IMR-90 (cell line): ENCODE data around the gene EFCAB8. TPM values are rescaled to one million over a fixed set of nuclear protein-coding genes. Genes with fewer than 3 reads are reported as not detected.

Experiments used
- ATAC-seq: fragments of 200-7000 bp; cut with Tn5 transposase; 2 replicates; pipeline ENCODE4 v1.9.1; 2020; ENCODE audit warnings: low read depth, mild to moderate bottlenecking, moderate library complexity
- BruUV-seq: library from RNA; stranded (reverse); fragments of 400-500 nt; replicated peaks from 2 replicates; lab custom pipeline; 2021; lab: Mats Ljungman, UMichigan
- CTCF ChIA-PET: fragments of 300-600 bp; formaldehyde crosslinking; extraction: SDS; loops from one replicate; lab custom pipeline; 2021; ENCODE audit warnings: antibody characterized with exemption; lab: Yijun Ruan, JAX
- POLR2A ChIA-PET: fragments of 300-600 bp; sonication (Branson Sonifier 250); formaldehyde crosslinking; loops from one replicate; lab custom pipeline; 2022; ENCODE audit warnings: antibody characterized with exemption; ENCODE audit not compliant: unreplicated experiment; lab: Charles Lee
- DNase-seq: peaks from one replicate; pipeline ENCODE4 v3.0.0; 2013
- H2AFZ ChIP-seq: replicated peaks from 2 replicates; pipeline ENCODE3; 2013; ENCODE audit warnings: low read length, mild to moderate bottlenecking; ENCODE audit not compliant: poor library complexity
- H2AK5ac ChIP-seq: 2 replicates; pipeline ENCODE4 v1.6.1; 2013; ENCODE audit warnings: low read depth, low read length, inconsistent platforms
- H2AK9ac ChIP-seq: replicated peaks from 2 replicates; pipeline ENCODE3; 2013; ENCODE audit warnings: mild to moderate bottlenecking, low read depth, low read length, moderate library complexity; ENCODE audit not compliant: poor library complexity
- H2BK120ac ChIP-seq: 2 replicates; pipeline ENCODE4 v1.6.1; 2013; ENCODE audit warnings: low read depth, low read length, inconsistent platforms
- H2BK15ac ChIP-seq: 3 replicates; pipeline ENCODE4 v1.6.1; 2013; ENCODE audit warnings: low read depth, low read length, inconsistent platforms
- H2BK20ac ChIP-seq: 2 replicates; pipeline ENCODE4 v1.6.1; 2013; ENCODE audit warnings: low read depth, mild to moderate bottlenecking, inconsistent platforms, low read length, moderate library complexity
- H2BK5ac ChIP-seq: 2 replicates; pipeline ENCODE4 v1.6.1; 2013; ENCODE audit warnings: mild to moderate bottlenecking, low read depth, low read length, inconsistent platforms; ENCODE audit not compliant: poor library complexity, severe bottlenecking
- H3K14ac ChIP-seq: replicated peaks from 2 replicates; pipeline ENCODE4 v1.6.1; 2013; ENCODE audit warnings: low read depth, low read length, inconsistent platforms
- H3K18ac ChIP-seq: 2 replicates; pipeline ENCODE4 v1.6.1; 2013; ENCODE audit warnings: low read depth, low read length, control low read depth
- H3K23ac ChIP-seq: 2 replicates; pipeline ENCODE4 v1.6.1; 2013; ENCODE audit warnings: low read depth, low read length, inconsistent platforms
- H3K27ac ChIP-seq: 2 replicates; pipeline ENCODE4 v1.5.1; 2013; ENCODE audit warnings: mild to moderate bottlenecking, control low read depth, low read length; ENCODE audit not compliant: insufficient read depth
- H3K27me3 ChIP-seq: 2 replicates; pipeline ENCODE4 v1.6.1; 2013; ENCODE audit warnings: low read length; ENCODE audit not compliant: control insufficient read depth, insufficient read depth
- H3K36me3 ChIP-seq: 2 replicates; pipeline ENCODE4 v1.6.1; 2013; ENCODE audit warnings: low read length, mixed read lengths; ENCODE audit not compliant: control insufficient read depth, insufficient read depth
- H3K4ac ChIP-seq: 2 replicates; pipeline ENCODE4 v1.6.1; 2013; ENCODE audit warnings: low read depth, low read length, inconsistent platforms
- H3K4me1 ChIP-seq: 2 replicates; pipeline ENCODE4 v1.6.1; 2013; ENCODE audit warnings: low read length, mixed read lengths; ENCODE audit not compliant: control insufficient read depth, insufficient read depth
- H3K4me2 ChIP-seq: 2 replicates; pipeline ENCODE4 v1.6.1; 2013; ENCODE audit warnings: low read depth, mild to moderate bottlenecking, control low read depth, low read length, moderate library complexity
- H3K4me3 ChIP-seq: 2 replicates; pipeline ENCODE4 v1.5.1; 2013; ENCODE audit warnings: low read depth, mild to moderate bottlenecking, control low read depth, low read length, moderate library complexity; ENCODE audit not compliant: insufficient read depth
- H3K56ac ChIP-seq: 2 replicates; pipeline ENCODE4 v1.6.1; 2013; ENCODE audit warnings: low read length, inconsistent platforms; ENCODE audit not compliant: insufficient read depth; ENCODE audit errors: extremely low read depth
- H3K79me1 ChIP-seq, 2 experiments: 2 replicates each; pipeline ENCODE4 v1.6.1; 2013; ENCODE audit warnings: low read length in 2 of 2, inconsistent platforms in 1 of 2, low read depth in 1 of 2
- H3K9ac ChIP-seq: 2 replicates; pipeline ENCODE4 v1.6.1; 2013; ENCODE audit warnings: low read depth, low read length, control low read depth
- H3K9me1 ChIP-seq: 2 replicates; pipeline ENCODE4 v1.6.1; 2013; ENCODE audit warnings: low read length, inconsistent platforms; ENCODE audit not compliant: insufficient read depth
- H3K9me3 ChIP-seq: 2 replicates; pipeline ENCODE4 v1.6.1; 2013; ENCODE audit warnings: low read length; ENCODE audit not compliant: control insufficient read depth, insufficient read depth
- H4K20me1 ChIP-seq: 2 replicates; pipeline ENCODE4 v1.6.1; 2013; ENCODE audit warnings: low read length, inconsistent platforms; ENCODE audit not compliant: insufficient read depth
- H4K5ac ChIP-seq: 2 replicates; pipeline ENCODE4 v1.6.1; 2013; ENCODE audit warnings: mild to moderate bottlenecking, low read depth, low read length, control low read depth
- H4K8ac ChIP-seq, 2 experiments: 2 replicates each; pipeline ENCODE4 v1.6.1; 2013; ENCODE audit warnings: low read depth in 2 of 2, low read length in 2 of 2, control low read depth in 1 of 2, inconsistent platforms in 1 of 2
- H4K91ac ChIP-seq: 2 replicates; pipeline ENCODE4 v1.6.1; 2013; ENCODE audit warnings: low read depth, low read length, inconsistent platforms; ENCODE audit not compliant: insufficient read depth
- CEBPB ChIP-seq: IDR thresholded peaks from 2 replicates; pipeline ENCODE4 v1.6.1; 2012; ENCODE audit warnings: low read depth, low read length, improper control_type of control experiment
- CHD1 ChIP-seq: IDR thresholded peaks from 2 replicates; pipeline ENCODE4 v1.6.1; 2012; ENCODE audit warnings: low read depth, low read length, improper control_type of control experiment
- FOS ChIP-seq: fragments of 150-350 bp; IDR thresholded peaks from 2 replicates; pipeline ENCODE4 v1.6.1; 2016; ENCODE audit warnings: low read depth, low read length
- MAFK ChIP-seq: IDR thresholded peaks from 2 replicates; pipeline ENCODE4 v1.6.1; 2012; ENCODE audit warnings: low read depth, low read length, improper control_type of control experiment
- MAZ ChIP-seq: IDR thresholded peaks from 2 replicates; pipeline ENCODE4 v1.6.1; 2012; ENCODE audit warnings: low read depth, mild to moderate bottlenecking, low read length, improper control_type of control experiment, moderate library complexity, borderline replicate concordance
- MXI1 ChIP-seq: IDR thresholded peaks from 2 replicates; pipeline ENCODE4 v1.6.1; 2012; ENCODE audit warnings: low read depth, mild to moderate bottlenecking, low read length, moderate library complexity, borderline replicate concordance
- RAD21 ChIP-seq: IDR thresholded peaks from 2 replicates; pipeline ENCODE4 v1.6.1; 2012; ENCODE audit warnings: low read length, improper control_type of control experiment
- RCOR1 ChIP-seq: IDR thresholded peaks from 2 replicates; pipeline ENCODE4 v1.6.1; 2012; ENCODE audit warnings: mild to moderate bottlenecking, low read length, improper control_type of control experiment; ENCODE audit not compliant: insufficient replicate concordance
- RFX5 ChIP-seq: IDR thresholded peaks from 2 replicates; pipeline ENCODE4 v1.8.0; 2012; ENCODE audit warnings: low read depth, mild to moderate bottlenecking, low read length, moderate library complexity
- WGBS, 2 experiments: methylation state at CpG; one replicate each; pipeline versions ENCODE4 v1.1.5 to v1.1.7; 2013; ENCODE audit warnings: missing lambda C conversion rate in 2 of 2; ENCODE audit not compliant: insufficient read length in 1 of 2; ENCODE audit errors: extremely low coverage in 2 of 2; 5-methylcytosine and 5-hydroxymethylcytosine counted together
- dilution Hi-C: fragments of 300-500 bp; cut with HindIII; formaldehyde crosslinking; loops from one replicate; pipeline ENCODE4 v1.14.3; 2018; ENCODE audit warnings: low sequenced_read_pairs; ENCODE audit not compliant: unreplicated experiment
- in situ Hi-C: fragments of 300-500 bp; cut with MboI; formaldehyde crosslinking; loops from 3 replicates; pipeline ENCODE4 v1.14.3; 2019; ENCODE audit warnings: low sequenced_read_pairs, inconsistent platforms, mixed read lengths
- intact Hi-C: fragments of 100-400 bp; cut with micrococcal nuclease; formaldehyde crosslinking; loops from 2 replicates; pipeline ENCODE4 v1.10.0; 2022
- polyA plus RNA-seq, 3 experiments: library from polyadenylated mRNA; depleted of rRNA; stranded (reverse); fragments of >200 nt; gene quantifications; 2 replicates each; pipeline ENCODE4 v1.2.3, GENCODE V29; 2012; ENCODE audit warnings: low replicate concordance in 1 of 3
- total RNA-seq: library from RNA; depleted of rRNA; stranded (reverse); fragments of >200 nt; gene quantifications from 2 replicates; pipeline ENCODE4 v1.2.3, GENCODE V29; 2012
- TF ChIP-seq, protein P1 (sequence below): fragments of 150-350 bp; IDR thresholded peaks from 2 replicates; pipeline ENCODE4 v1.6.1; 2016; ENCODE audit warnings: low read depth, mild to moderate bottlenecking, low read length, moderate library complexity, borderline replicate concordance
- TF ChIP-seq, protein P2 (sequence below): fragments of 150-350 bp; IDR thresholded peaks from 2 replicates; pipeline ENCODE4 v1.6.1; 2017; ENCODE audit warnings: mild to moderate bottlenecking, antibody characterized with exemption, low read length, low read depth
- TF ChIP-seq, protein P3 (sequence below): conservative IDR thresholded peaks from 2 replicates; pipeline ENCODE4 v1.5.1; 2012; ENCODE audit warnings: mild to moderate bottlenecking, low read depth, low read length, improper control_type of control experiment

EFCAB8 gene
- total and polyA plus RNA-seq, 2 of the 4 experiments (the other 2 are of a cell fraction), result not detected

DNA sequence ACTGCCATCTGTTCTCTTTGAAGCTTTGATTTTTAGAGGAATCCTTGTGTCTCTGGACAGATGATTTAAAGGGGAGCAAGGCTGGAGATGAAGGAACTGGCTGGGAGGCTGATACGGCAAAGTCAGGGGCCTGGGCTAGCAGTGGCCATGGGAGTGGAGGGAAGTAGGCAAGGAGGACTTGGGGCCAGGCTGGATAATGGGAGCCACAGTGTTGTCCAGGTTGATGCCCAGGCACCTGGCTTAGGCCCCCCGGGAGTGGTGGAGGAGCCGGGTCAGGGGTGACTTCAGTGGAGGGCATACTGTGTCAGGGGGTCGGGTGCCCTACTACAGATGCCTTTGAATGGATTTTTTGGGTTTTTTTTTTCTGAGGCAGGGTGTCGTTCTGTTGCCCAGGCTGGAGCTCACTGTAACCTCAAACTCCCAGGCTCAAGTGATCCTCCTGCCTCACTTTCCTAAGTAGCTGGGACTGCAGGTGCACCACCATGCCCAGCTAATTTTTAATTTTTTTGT, 45.0 kb downstream of the EFCAB8 start:
- Histone ChIP-seq H2AK5ac (no peak overlapping the region), H4K8ac (no peak overlapping the region), H3K4ac (no peak overlapping the region), H3K9me3 (no peaks in the 10 kb centered on the region), H2BK15ac (no peak overlapping the region), H4K5ac (no peak overlapping the region), H3K27ac (no peak overlapping the region), H4K91ac (no peak overlapping the region), H3K9me1 (no peaks in the 10 kb centered on the region), H2BK5ac (no peak overlapping the region), H2AFZ (no peak overlapping the region), H3K36me3 (no peaks in the 10 kb centered on the region), H3K4me1 (no peaks in the 10 kb centered on the region), H4K20me1 (no peaks in the 10 kb centered on the region), H3K18ac (no peak overlapping the region), H3K79me1 (no peaks in the 10 kb centered on the region), H3K4me3 (no peak overlapping the region), H2BK120ac (no peak overlapping the region), H3K56ac (no peak overlapping the region), H3K14ac (no peak overlapping the region), H3K4me2 (no peak overlapping the region), H3K23ac (no peak overlapping the region), H3K9ac (no peak overlapping the region), H2BK20ac (no peak overlapping the region), H2AK9ac (no peak overlapping the region), H3K27me3 (peaks cover 6% of the 10 kb centered on the region; the same call in 1 of the 2 replicates)
- DNase-seq, result no peak
- in situ Hi-C loops, result no loop called here
- ChIA-PET CTCF (interaction anchor here (1.0 kb wide), 1 partner anchor 42 kb away, joined by 3 read pairs; no protein-coding TSS in a partner anchor), POLR2A (interaction anchor here (0.6 kb wide), 1 partner anchor 390 kb away, joined by 5 read pairs; no protein-coding TSS in a partner anchor)
- no peak for TF ChIP-seq MAFK
- TF ChIP-seq, protein P1, sequence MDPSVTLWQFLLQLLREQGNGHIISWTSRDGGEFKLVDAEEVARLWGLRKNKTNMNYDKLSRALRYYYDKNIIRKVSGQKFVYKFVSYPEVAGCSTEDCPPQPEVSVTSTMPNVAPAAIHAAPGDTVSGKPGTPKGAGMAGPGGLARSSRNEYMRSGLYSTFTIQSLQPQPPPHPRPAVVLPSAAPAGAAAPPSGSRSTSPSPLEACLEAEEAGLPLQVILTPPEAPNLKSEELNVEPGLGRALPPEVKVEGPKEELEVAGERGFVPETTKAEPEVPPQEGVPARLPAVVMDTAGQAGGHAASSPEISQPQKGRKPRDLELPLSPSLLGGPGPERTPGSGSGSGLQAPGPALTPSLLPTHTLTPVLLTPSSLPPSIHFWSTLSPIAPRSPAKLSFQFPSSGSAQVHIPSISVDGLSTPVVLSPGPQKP, result no peak
- TF ChIP-seq CHD1, result no peak
- TF ChIP-seq, protein P2, sequence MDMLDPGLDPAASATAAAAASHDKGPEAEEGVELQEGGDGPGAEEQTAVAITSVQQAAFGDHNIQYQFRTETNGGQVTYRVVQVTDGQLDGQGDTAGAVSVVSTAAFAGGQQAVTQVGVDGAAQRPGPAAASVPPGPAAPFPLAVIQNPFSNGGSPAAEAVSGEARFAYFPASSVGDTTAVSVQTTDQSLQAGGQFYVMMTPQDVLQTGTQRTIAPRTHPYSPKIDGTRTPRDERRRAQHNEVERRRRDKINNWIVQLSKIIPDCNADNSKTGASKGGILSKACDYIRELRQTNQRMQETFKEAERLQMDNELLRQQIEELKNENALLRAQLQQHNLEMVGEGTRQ, result no peak
- no peak for TF ChIP-seq CEBPB
- no peak for TF ChIP-seq RCOR1
- TF ChIP-seq, protein P3, sequence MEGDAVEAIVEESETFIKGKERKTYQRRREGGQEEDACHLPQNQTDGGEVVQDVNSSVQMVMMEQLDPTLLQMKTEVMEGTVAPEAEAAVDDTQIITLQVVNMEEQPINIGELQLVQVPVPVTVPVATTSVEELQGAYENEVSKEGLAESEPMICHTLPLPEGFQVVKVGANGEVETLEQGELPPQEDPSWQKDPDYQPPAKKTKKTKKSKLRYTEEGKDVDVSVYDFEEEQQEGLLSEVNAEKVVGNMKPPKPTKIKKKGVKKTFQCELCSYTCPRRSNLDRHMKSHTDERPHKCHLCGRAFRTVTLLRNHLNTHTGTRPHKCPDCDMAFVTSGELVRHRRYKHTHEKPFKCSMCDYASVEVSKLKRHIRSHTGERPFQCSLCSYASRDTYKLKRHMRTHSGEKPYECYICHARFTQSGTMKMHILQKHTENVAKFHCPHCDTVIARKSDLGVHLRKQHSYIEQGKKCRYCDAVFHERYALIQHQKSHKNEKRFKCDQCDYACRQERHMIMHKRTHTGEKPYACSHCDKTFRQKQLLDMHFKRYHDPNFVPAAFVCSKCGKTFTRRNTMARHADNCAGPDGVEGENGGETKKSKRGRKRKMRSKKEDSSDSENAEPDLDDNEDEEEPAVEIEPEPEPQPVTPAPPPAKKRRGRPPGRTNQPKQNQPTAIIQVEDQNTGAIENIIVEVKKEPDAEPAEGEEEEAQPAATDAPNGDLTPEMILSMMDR, result no peak
- TF ChIP-seq MAZ, result no peak
- TF ChIP-seq MXI1, result no peak
- TF ChIP-seq RFX5, result no peak
- no peak for TF ChIP-seq FOS
- TF ChIP-seq RAD21, result no peak
- ATAC-seq, result no peak
- intact Hi-C loops, result loop anchor here (2.0 kb wide), 1 partner anchor 395 kb away; no protein-coding TSS in a partner anchor
- WGBS, 2 experiments, result no CpG with 5 or more reads among the region's 5 CpGs
- no TSS peak for BruUV-seq
- dilution Hi-C loops, result no loop called here
